ENCODE results near the gene REPIN1. TPM values are rescaled to one million over a fixed set of nuclear protein-coding genes. Genes with fewer than 3 reads are reported as not detected.

REPIN1 gene
- total RNA-seq, 2 donors from 2014 or later = 189 to 304 TPM

GRCh38 chr7:150365673-150366398, 2.8 kb upstream of the REPIN1 start:
- Histone ChIP-seq H3K27me3 (no peaks in the 10 kb centered on the region), H3K27ac (peak overlapping the region; percentile 34), H3K9ac (ENCODE audit: low read depth in 2 of 2, low read length in 2 of 2) (peak overlapping the region in 1 of 2 donors; percentile 31), H3K36me3 (no peaks in the 10 kb centered on the region), H3K9me3 (no peaks in the 10 kb centered on the region), H3K4me3 (no peak overlapping the region), H3K4me1 (peaks cover 6% of the 10 kb centered on the region)
- intact Hi-C loops (cut with DNase I) = no loop called here
- TF ChIP-seq CTCF (IDR thresholded peaks at IDR 0.05) = no peak
- no peak for DNase-seq

- no peaks in the 10 kb centered on the region for H3K36me3 ChIP-seq
- H3K9ac ChIP-seq (ENCODE audit: low read depth in 2 of 2, low read length in 2 of 2) = peak overlapping the region; percentile 85 to 93
- H3K27me3 ChIP-seq = no peaks in the 10 kb centered on the region
- intact Hi-C loops (cut with DNase I) = no loop called here
- DNase-seq = no peak
- H3K4me1 ChIP-seq = peaks cover 11% of the 10 kb centered on the region
- no peaks in the 10 kb centered on the region for H3K9me3 ChIP-seq
- TF ChIP-seq CTCF (IDR thresholded peaks at IDR 0.05) = no peak
- peak overlapping the region; percentile 97 for H3K27ac ChIP-seq
- peak overlapping the region; percentile 65 for H3K4me3 ChIP-seq
Measured at GRCh38 chr7:150367677-150368095, 936 bp upstream of the REPIN1 start.

DNA sequence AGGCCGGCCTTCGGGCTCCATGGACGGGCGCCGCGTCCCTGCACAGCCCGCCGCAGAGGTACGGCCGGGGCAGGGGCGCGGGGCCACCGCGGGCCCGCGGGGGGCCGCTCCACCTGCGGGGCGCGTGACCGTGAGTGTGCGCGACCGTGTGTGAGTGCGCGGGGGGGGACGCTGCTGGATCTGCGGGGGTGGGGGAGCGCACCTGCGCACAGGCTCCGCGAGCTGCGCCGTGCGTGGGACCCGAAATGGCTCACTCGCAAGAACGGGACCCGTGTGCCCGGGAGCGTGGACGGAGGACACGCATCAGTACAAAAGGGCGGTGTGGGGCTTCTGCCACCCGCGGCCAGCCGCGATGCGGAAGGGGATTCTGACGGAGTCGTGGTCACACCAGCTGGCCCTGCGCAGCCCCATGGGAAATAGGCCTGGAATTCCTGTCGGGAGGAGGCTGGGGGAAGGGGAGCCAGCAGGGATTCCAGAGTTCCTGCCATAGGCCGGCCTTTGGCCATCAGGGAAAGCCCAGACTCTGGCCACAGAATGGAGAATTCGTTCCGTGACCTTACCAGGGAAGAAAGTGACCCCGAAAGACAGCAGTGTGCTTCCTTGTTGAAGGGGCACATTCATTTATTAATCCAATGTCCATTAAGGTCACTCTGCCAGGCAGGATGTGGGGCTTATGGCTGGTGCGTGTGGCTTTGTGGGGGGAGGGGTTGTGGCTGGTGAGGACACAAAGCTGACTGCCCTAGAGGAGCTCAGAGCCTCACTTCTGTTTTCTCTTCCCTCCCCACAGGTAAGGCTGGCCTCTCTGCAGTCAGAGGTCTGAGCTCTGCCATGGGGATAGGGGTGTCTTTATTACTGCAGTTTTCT, 494 bp downstream of the REPIN1 start:
- peak overlapping the region; percentile 93 to 99 for H3K9ac ChIP-seq (ENCODE audit: low read depth in 2 of 2, low read length in 2 of 2)
- no peaks in the 10 kb centered on the region for H3K27me3 ChIP-seq
- H3K27ac ChIP-seq = peak overlapping the region; percentile 97
- H3K4me1 ChIP-seq = peaks cover 11% of the 10 kb centered on the region
- no peaks in the 10 kb centered on the region for H3K36me3 ChIP-seq
- peak overlapping the region; percentile 65 for H3K4me3 ChIP-seq
- no peaks in the 10 kb centered on the region for H3K9me3 ChIP-seq
- intact Hi-C loops (cut with DNase I) = no loop called here
- peak; percentile 67 for DNase-seq
- no peak for TF ChIP-seq CTCF (IDR thresholded peaks at IDR 0.05)

GRCh38 chr7:150369748-150370501, 1.3 kb downstream of the REPIN1 start:
- TF ChIP-seq CTCF (IDR thresholded peaks at IDR 0.05) = no peak
- no peaks in the 10 kb centered on the region for H3K36me3 ChIP-seq
- no peaks in the 10 kb centered on the region for H3K27me3 ChIP-seq
- H3K27ac ChIP-seq = peak overlapping the region; percentile 97
- H3K9ac ChIP-seq (ENCODE audit: low read depth in 2 of 2, low read length in 2 of 2) = peak overlapping the region; percentile 93 to 99
- peaks cover 11% of the 10 kb centered on the region for H3K4me1 ChIP-seq
- H3K9me3 ChIP-seq = no peaks in the 10 kb centered on the region
- no peak for DNase-seq
- intact Hi-C loops (cut with DNase I) = loop anchor here (5.0 kb wide), 1 partner anchor 43 kb away; no protein-coding TSS in a partner anchor
- H3K4me3 ChIP-seq = peak overlapping the region; percentile 65

DNA sequence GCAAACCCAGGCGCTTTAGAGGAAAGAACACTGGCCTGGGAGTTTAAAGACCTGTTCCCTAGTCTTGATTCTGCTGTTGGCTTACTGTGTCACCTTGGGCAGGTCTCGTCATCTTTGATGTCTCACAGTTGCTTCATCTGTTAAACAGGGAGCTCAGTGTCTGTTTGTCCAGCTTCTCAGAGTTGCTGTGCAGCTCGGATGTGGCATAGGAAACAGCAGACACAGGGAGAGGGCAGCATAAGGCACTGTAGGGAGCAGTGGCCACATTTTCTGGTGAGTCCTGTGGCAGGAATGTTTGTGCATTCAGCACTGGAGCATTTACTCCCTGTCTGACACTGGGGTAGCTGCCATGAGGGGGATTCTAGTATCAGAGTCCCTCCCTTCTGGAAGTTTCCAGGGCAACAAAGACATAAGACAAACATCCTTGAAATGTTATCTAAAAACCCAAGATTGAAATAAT, 2.0 kb downstream of the REPIN1 start:
- Histone ChIP-seq H3K27ac (peak overlapping the region; percentile 97), H3K4me3 (peak overlapping the region; percentile 65)
- no peak for DNase-seq

More for the DNA sequence above, 2.0 kb downstream of the REPIN1 start:
- no peak for TF ChIP-seq CTCF (IDR thresholded peaks at IDR 0.05)
- Histone ChIP-seq H3K9ac (ENCODE audit: low read depth in 2 of 2, low read length in 2 of 2) (peak overlapping the region; percentile 14 to 99), H3K27me3 (no peaks in the 10 kb centered on the region), H3K4me1 (peaks cover 11% of the 10 kb centered on the region), H3K36me3 (no peaks in the 10 kb centered on the region), H3K9me3 (no peaks in the 10 kb centered on the region)
- intact Hi-C loops (cut with DNase I) = loop anchor here (5.0 kb wide), 1 partner anchor 43 kb away; no protein-coding TSS in a partner anchor

Data from colonic mucosa (tissue), 4 donors.